ENCODE data around the gene GABBR1. TPM values are rescaled to one million over a fixed set of nuclear protein-coding genes. Genes with fewer than 3 reads are reported as not detected.

GABBR1 gene
- total RNA-seq, 4 donors from 2014 or later = 18.5 to 41.8 (median 21.9) TPM

DNA sequence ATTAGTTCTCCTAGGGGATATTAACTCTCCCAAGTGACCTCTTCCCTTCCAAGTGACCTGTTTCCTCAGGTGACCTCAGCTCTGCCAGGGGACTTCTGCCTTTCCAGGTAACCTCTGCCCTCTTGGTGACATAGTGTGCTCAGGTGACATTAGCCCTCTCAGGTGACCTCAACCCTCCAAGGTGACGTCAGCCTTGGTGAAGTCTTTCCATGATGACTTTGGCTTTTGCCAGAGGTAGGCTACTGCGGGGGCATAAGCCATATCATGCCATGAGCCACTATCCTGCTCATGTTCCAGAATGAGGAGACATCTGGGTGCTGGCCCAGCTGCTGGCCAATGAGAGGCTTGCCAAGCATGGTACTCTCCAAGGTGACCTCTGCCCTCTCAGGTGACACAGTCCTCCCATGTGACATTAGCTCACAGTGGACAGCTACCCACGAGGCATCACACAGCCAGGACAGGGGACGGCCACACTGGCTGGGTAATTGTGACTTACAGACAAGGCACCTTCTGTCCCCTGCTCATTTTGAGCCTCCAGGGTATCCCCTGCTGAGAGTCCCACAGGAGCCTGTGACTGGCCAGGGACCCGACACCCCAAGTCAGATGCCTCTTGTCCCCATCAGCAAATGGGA, 104.6 kb downstream of the GABBR1 start:
- ATAC-seq (ENCODE audit: low FRiP score) (no peak), DNase-seq (ENCODE audit: low spot score) (no peak)
- TF ChIP-seq, protein P1, sequence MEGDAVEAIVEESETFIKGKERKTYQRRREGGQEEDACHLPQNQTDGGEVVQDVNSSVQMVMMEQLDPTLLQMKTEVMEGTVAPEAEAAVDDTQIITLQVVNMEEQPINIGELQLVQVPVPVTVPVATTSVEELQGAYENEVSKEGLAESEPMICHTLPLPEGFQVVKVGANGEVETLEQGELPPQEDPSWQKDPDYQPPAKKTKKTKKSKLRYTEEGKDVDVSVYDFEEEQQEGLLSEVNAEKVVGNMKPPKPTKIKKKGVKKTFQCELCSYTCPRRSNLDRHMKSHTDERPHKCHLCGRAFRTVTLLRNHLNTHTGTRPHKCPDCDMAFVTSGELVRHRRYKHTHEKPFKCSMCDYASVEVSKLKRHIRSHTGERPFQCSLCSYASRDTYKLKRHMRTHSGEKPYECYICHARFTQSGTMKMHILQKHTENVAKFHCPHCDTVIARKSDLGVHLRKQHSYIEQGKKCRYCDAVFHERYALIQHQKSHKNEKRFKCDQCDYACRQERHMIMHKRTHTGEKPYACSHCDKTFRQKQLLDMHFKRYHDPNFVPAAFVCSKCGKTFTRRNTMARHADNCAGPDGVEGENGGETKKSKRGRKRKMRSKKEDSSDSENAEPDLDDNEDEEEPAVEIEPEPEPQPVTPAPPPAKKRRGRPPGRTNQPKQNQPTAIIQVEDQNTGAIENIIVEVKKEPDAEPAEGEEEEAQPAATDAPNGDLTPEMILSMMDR (IDR thresholded peaks at IDR 0.05) = no peak

DNA sequence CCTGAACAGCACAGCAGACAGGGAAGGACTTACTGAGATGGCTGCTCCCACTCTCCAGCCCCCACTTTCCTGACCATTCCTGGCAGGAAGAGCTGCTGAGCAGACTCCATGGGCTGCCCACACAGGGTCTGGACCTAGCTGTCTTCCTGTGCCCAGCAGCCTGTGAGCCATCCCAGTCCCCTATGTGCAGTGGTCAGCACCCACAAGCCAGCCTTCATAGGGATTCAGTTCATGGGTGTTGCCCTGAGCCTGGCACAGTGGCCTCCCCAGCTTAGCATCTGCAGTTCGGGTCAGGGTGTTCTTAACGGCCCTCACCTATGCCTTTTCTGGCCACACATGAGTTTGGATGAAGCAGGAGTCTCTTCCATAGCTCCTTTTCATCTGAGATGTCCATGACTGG, 105.4 kb downstream of the GABBR1 start:
- DNase-seq (ENCODE audit: low spot score) (no peak), ATAC-seq (ENCODE audit: low FRiP score) (no peak)

DNA sequence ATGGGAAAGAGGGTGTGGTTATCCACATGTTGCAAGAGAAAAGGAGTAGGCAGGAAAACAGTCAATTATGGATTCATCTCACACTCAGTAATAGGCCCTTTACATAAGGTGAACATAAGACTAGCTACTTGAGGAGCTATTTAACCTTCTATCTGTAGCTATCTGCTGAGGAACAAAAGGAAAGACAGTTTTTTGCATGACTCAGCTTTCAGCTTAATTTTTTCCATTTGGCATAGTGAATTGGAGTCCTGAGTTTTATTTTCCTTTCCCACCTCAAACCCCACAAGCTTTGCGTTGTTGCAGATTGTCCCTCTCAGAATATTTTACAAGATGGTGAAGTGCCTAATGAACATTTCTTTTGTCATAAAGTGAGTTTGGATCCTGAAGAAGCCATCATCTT, 105.9 kb downstream of the GABBR1 start:
- ATAC-seq (ENCODE audit: low FRiP score) (no peak), DNase-seq (ENCODE audit: low spot score) (no peak)
- TF ChIP-seq, protein P1 (IDR thresholded peaks at IDR 0.05) = no peak

More for the DNA sequence above, 105.4 kb downstream of the GABBR1 start:
- TF ChIP-seq, protein P1 (IDR thresholded peaks at IDR 0.05) = no peak

DNA sequence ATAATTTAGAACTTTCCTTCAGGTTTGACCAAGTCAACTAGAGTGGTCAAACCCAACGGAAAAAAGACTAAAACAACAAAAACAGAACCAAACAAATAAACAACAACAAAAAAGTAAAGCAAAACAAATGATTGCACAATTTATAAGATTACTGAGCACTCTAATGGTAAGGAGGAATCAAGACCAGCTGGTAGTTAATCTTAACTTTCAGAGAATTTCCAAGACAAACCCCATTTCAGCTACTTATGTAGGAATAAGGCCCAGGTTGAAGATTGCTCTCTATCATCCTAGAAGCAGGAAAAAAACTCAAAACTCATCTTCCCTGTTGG, 107.7 kb downstream of the GABBR1 start:
- no peak for DNase-seq (ENCODE audit: low spot score)

DNA sequence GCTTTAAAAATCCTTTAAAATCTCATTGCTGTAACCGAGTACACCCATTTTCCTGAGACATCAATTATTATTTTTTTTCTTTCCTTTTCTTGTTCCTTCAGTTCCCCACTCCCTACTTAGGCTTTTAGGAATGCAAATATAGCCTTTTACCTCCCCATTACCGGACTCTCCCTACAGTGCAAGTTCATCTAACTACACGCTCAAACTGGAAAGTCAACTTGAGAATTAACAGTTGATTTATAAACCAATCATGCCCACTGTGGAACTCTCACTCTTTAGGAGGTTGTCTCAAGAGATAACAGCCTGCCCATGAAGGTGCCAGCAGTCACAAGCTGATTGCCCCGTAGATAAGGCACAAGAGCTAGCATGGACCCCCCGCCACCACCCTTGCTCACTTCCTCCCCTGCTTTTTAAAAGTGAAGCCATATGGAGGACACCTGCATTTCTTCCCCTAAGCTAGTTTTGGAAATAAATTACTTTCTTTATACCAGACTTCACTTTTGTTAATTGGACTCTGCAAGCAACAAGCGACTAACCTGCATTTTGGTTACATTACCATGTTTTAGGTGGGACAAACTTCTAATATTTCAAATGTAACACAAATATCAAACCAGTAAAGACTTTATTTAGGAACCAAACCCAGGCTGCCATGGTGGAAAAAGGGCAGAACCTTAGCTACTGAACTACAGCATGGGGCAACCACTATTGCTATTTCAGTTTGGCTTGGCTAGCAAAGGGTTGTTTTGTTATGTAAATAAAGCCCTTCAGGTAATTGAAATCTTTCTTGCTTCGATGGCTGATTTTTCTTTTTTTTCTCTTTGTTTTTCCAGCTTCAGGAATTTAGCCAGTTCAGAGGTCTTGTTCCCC, 108.3 kb downstream of the GABBR1 start:
- DNase-seq (ENCODE audit: low spot score) (no peak), ATAC-seq (ENCODE audit: low FRiP score) (no peak)
- TF ChIP-seq, protein P1 (IDR thresholded peaks at IDR 0.05) = no peak

More for the DNA sequence above, 107.7 kb downstream of the GABBR1 start:
- TF ChIP-seq, protein P1 (IDR thresholded peaks at IDR 0.05) = no peak
- ATAC-seq (ENCODE audit: low FRiP score) = no peak

DNA sequence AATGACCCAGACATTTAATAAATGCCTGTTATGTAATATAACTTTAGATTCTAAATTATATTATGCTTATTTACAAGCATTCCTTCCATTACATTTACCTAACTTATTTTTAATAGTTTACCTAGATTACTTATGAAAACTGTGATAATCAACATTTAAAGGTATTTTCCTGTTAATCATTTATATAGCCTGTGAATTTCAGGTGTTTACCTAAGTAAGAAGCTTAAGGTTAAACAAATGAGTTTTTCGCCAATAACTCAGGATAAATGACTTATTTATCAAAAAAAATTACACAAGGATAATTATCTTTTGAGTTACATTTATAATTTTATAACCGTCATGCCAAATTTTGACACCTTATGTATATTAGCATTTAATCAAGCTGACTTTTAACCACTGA, 108.9 kb downstream of the GABBR1 start:
- DNase-seq (ENCODE audit: low spot score) = no peak
- TF ChIP-seq, protein P1 (IDR thresholded peaks at IDR 0.05) = no peak
- ATAC-seq (ENCODE audit: low FRiP score) = no peak

DNA sequence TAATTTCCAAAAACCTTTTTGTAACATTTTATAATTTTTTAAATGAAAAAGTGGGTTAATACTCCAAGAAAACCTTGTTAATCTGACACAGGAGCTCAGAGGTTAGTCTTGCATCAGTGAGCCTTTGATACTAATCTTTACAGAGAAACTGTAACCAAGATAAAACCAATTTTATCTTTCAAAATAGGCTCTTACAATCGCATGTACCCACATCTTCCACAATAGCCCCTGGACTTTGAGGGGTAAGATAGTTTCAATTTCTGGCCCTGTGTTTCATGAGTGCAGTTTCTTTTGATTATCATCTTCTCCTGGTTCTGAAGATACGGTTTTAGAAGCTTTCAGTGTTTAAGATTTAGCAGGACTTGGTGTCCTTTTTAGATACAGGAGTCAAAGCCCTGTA, 110.8 kb downstream of the GABBR1 start:
- TF ChIP-seq, protein P1 (IDR thresholded peaks at IDR 0.05) = no peak
- DNase-seq (ENCODE audit: low spot score) = no peak
- no peak for ATAC-seq (ENCODE audit: low FRiP score)

Data from omental fat pad (tissue), 4 donors.